Measurements from ENCODE around the gene FBXO45.
A peak's percentile ranks its signal among the peaks of the same experiment; 100 is the strongest.
"Not testable (repeated sequence)": the region's sequence is repeated elsewhere in the genome, so short reads cannot be mapped to it uniquely, and the experiment has no call there.

Gene FBXO45

DNA sequence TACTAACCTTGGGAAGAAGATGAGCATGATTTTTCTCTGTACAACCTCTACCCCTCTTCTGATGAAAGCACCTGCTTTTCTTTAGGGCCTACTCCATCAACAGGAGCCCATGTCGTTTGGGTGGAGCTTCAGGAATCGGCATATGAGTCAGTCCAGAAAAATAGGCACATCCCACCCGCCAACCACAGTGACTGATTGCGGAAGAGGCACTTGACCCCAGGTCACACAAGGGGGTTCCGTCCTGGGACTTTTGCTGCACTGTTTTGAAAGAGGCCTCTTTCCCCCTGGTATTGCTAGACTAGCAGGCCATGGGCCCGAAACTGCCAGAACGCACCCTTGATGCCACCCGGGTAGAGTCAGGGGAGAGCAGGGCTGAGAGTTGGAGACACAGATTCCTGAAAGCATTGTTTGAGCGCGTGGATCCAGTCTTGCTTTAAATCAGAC, 51.7 kb downstream of the FBXO45 start:
- DNase-seq: no peak

DNA sequence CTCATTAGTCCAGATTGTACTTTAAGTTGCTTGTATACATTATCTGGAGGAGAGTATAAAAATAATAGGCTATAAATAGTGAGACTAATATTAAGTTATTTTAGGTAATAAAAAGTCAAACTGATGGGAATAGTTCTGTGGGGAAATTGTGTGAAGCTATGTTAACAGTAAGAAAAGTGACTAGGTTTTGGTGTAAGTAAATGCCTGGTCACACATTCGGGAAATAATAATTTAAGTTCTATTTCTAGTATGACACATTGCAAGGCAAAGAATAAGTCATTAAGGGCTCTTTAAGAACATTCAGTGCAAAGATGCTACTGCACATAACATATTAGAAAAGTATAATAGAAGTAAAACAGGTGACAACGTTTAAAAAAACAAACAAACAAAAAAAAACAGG, 52.2 kb downstream of the FBXO45 start:
- DNase-seq: no peak

DNA sequence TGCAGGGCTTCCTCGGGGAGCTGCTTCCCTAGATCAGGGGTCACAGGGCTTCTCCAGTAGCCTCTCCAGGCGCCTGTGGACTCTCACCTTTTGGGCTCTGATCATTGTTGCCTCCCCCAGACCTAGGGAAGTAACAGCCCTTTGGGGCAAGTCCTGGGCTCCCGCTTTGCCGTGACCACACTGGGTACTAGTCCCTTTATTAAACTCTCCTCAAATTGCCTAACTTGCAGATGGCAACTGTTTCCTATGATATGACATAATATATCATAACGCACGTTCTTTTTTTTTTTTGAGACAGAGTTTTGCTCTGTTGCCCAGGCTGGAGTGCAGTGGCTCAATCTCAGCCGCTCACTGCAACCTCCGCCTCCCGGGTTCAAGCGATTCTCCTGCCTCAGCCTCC, 53.2 kb downstream of the FBXO45 start:
- no peak for DNase-seq

DNA sequence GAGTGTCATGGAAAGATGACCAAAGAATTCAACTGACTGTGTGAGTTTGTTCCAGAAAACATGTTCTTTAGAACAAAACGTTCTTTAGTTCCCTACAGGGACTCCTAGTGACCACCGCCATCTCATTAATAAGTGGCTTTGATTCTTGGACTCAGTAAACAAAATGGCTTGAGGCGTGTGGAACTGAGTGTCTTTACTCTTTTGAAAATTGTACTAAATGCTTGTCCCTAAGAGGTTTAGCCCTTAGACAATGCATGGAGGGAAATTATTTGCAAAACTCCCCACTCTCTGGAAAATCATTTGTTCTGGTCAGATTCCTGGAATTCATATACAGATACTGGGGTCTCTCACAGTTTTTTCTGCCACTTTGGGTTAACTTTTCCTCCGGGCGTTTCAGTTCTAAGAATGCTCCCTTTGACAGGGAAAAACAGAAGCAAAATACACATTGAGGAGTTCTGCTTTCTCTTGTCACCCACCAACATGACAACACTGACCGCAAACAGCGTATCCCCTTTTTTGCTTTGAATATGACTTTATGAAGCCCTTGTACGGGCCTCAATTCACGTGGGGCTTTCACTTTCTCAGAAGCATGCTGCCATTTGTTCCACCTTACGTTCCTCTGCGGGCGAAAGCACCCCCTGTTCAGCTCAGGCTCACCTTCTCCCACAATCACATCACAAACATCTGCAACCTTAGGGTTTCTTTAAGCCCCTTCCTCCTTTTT, 55.8 kb downstream of the FBXO45 start:
- DNase-seq: no peak

DNA sequence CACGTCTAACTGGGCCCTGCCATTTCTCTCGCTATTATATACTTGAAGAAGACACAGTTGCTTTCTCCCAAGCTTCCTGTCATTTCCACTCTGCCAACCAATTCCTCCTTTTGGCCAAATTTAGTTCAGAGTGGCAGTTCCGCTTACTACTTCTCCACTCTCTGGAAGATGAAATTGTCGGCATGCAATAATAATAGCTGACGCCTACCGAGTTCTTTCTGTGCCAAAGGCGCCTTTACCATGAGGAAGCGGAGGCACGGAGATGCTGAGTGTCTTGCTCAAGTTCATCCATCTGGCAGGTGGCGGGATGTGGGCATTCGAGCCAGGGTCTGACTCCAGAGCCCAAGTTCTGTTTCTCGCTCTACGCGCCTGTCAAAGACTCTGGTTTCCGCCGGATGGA, 56.4 kb downstream of the FBXO45 start:
- DNase-seq: no peak

DNA sequence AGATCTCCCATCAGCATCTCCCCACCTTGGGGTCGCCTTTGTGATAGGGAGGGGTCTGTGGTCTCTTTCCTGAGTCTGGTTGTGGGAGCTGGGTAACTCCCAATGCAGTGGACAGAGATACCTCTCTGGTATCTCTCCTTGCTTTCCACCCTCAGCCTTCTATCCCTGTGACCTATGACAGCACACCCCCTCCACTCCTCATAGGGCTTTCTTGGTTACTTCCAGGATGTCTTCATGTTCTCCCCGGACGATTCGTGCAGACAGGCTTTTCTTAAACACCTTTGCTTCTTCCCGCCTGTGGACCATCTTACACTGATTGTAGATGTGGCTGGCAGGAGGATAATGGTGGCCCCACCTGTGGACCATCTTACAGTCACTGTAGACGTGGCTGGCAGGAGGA, 56.9 kb downstream of the FBXO45 start:
- DNase-seq: no peak

DNA sequence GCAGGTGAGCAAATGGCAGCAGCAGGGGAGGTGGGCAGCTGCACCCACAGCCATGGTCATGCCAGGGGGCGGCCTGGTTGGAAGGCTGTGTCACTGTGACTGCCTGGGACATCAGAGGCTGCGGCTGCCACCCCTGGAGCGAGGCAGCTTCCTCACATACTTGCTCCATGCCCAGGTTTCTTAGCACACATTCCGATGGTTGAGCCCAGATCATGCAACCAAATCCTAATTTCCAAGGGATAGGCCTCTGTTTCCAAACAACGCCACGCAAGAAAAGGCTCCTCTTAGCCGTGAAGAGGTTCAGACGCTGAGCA, 59.4 kb downstream of the FBXO45 start:
- DNase-seq: no peak

DNA sequence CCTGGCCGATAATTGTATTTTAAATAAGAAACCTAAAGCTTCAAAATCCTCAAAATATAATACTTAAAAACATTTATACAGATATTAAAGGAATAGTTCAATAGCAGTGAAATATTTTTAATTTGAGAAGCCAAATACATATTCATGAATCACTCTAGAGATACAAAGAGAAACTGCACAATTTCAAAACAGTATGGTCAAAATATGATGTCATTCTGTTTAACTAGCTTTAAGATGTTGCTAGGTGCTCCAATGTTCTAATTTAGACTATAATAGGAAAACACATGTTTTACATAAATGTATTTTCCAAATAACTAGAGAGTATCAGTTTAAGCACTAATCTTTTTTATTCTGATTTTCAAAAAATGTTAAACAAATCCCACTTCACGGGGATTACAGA, 60.8 kb downstream of the FBXO45 start:
- no peak for DNase-seq

DNA sequence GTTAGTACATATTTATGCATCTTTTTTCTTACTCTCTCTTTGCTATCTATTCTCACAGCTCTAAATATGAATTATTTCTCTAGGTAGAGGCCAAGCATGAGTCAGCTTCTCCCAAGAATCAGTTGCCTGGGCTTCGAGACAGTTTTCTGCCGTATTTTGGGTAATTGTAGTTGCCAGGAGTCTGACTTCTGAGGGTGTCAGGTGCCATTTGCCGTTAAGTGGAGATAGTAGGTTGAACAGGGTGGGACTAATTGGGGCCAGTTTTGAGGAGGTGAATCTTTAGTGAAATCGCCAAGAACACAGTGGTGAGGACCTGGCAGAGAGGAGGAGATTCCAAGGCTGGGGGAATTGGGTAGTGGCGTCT, 63.2 kb downstream of the FBXO45 start:
- no peak for DNase-seq

DNA sequence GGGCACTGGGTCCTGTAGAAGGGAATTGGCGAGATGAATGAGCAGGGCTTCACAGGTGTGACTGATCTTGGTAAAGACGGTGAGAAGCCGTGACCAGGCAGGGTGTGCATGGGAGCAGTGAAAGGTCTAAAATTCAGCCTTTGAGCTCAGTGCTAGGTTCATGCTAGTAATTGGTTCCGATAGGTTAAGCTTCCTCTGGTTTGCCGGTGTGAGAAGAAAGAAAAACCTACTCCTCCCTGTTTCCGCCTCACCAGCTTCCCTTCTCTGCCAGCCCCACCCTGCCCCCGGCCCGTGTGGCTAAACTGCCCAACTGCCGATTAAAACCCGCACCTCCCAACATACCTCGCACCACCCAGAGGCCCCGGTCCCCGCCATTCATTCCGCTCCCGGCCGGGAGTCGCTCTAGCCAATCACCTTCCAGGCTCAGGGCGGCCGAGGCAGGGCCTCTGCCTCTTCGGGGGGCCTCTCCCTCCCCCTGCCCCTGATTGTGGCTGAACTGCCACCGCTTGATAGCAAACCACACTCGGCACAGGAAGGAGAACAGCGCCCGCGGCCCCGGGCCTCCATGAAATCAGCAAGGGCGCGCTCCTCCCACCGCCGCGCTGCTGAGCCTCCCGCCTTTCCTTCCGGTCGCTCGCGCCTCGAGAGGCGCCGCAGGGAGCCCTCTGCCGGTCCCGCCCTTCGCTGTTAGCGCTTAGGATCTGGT, 63.7 kb downstream of the FBXO45 start:
- DNase-seq: peak; percentile 89

DNA sequence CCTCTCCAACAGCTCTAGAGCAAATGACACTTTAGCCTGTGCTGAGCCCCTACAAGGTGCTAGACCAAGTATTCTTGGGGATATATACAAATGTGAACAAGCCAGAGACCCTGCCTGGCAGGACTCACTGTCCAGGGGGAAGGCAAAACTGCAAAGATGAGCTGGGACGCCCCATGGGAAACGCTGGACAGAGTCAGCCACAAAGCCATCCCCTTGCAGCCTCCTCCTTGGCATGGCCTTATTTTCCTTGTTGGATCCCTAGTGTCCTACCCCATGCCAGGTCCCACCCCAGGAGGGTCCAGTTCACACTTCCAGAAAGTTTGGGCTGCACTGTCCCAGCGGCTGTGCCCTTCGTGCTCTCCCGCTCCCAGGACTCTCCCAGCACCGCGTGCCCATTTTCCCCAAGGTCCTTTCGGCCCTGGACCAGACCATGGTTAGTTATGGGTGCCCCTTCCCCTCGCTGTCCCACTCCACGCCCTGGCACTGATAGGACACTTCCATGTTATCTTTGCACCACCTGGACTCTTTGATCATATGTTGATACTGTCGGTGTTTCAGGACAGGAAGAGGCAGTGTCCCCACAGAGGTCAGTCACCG, 65.2 kb downstream of the FBXO45 start:
- no peak for DNase-seq

DNA sequence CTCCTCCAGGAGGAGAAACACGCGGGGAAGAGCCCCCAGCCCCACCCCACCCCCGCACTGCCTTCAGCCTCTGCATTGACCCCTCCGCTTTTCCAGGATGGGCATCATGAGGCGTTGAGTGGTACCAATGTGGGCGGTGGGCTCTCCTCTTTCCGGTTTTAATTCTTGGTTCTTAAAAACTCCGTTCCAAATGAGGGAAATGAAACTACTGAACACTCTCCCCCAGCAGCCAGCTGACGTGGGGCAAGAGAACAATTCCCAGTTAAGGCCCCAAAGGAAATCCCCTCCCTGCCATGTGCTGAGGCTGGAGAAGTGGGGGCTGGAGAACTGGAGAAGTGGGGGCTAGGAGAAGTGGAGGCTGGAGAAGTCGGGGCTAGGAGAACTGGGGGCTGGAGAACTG, 65.8 kb downstream of the FBXO45 start:
- DNase-seq: no peak

DNA sequence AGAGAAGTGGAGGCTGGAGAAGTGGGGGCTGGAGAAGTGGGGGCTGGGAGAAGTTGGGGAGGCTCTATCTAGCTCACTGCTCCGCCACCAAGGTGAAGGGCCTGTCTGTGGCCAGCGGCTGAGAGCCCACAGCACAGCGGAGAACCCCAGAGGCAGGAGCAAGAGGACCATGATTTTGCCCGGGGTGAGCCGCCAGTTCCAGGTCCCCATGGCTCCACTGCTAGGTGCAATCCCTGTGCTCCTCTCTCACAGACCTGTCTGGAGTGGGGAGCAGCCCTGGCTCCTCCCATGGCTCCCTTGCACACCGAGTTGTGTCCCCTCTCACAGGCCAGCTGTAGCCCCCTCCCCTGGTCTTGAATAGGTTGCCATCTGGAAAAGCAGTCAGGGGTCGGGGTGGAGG, 66.4 kb downstream of the FBXO45 start:
- DNase-seq: no peak

DNA sequence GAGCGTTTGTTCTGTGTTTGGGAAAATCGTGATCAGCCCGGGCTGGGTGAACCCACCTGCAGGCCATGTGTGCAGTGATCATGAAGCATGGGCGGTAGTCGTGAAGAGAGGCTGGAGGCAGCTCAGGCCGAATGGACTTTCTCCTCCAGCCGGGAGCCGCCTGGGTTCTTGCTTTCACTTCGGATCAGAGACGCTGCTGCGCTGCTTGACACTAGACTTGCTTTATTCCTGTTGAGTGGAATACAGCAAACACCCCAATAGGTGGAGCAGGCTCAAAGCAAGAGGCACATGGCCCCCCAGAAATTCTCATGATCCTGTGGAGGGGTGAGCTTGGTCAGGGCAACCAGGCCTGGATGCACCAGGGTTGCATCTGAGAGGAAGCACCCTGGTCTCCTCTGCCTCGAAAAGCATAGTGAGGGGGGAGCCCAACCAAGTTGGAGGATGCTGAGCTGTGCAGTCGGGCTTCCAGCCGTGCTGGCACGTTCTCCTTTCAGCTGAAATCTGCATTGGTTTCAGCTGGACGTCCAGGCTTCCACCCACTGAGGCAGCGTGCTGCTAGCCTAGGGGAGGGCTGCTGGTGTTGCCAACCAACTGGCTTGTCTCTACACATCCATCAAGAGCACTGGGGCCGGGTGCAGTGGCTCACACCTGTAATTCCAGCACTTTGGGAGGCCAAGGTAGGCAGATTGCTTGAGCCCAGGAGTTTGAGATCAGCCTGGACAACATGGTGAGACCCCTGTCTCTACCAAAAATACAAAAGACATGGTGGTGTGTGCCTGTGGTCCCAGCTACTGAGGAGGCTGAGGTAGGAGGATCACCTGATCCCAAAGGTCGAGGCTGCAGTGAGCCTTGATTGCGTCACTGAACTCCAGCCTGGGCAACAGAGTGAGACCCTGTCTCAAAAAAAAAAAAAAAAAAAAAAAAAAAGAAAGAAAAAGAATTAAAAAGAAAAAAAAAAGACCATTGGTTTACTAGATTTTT, 68.2 kb downstream of the FBXO45 start:
- DNase-seq: no peak

DNA sequence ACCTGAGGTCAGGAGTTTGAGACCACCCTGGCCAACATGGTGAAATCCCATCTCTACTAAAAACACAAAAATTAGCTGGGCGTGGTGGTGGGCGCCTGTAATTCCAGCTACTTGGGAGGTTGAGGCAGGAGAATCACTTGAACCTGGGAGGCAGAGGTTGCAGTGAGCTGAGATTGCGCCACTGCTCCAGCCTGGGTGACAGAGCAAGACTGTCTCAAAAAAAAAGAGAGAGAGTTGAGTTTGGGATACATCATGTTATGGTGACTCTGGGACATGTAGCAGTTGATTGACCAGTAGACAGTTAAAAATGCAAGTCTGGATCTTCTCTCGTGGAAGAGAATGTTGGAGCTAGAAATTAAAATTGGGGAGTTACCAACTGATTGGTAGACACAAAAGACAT, 69.5 kb downstream of the FBXO45 start:
- not testable (repeated sequence) for DNase-seq

All from left hindlimb (tissue), 1 donor.